ENCODE measurements around the gene UVRAG. TPM values are rescaled to one million over a fixed set of nuclear protein-coding genes. Genes with fewer than 3 reads are reported as not detected.

UVRAG gene
- total and polyA plus RNA-seq, 2 of the 4 experiments (the other 2 are of a cell fraction) = 5.6 to 10.9 TPM

DNA sequence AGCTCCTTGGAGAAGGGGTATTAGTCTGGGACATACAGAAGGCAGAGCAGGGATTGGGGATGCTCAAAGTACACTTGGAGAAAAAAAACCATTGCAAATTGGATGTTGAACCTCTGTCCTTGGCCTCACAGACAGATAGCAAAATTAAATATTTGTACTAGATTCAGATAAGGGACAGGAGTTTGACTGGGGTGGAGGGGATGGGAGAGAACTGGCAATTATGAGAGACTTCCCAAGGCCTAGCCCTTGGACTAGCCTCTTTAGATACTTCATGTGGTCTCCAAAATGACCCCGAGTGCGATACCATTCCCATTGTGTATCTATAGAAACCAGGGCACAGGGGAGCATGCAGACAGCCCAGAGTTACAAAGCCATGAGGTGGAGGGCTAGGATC lies 30.9 kb upstream of the UVRAG start:
- Histone ChIP-seq H2BK20ac (ENCODE audit: low read depth, low read length) (no peak overlapping the region), H2AK9ac (replicated peaks; ENCODE audit: low read depth, low read length, poor library complexity) (no peak overlapping the region), H3K4me2 (ENCODE audit: low read depth, low read length) (no peak overlapping the region), H2AK5ac (ENCODE audit: low read depth, low read length) (no peak overlapping the region), H4K91ac (ENCODE audit: insufficient read depth, low read depth, low read length) (no peak overlapping the region), H4K8ac (ENCODE audit: low read depth in 2 of 2, low read length in 2 of 2) (no peak overlapping the region), H2BK15ac (ENCODE audit: low read depth, low read length) (no peak overlapping the region), H2AFZ (replicated peaks; ENCODE audit: low read length, poor library complexity) (no peak overlapping the region), H2BK5ac (ENCODE audit: low read depth, low read length, poor library complexity, severe bottlenecking) (no peak overlapping the region), H4K20me1 (ENCODE audit: insufficient read depth, low read length) (no peaks in the 10 kb centered on the region), H3K9me3 (ENCODE audit: control insufficient read depth, insufficient read depth, low read length) (no peaks in the 10 kb centered on the region), H3K27me3 (ENCODE audit: control insufficient read depth, insufficient read depth, low read length) (peaks cover 34% of the 10 kb centered on the region), H3K56ac (ENCODE audit: extremely low read depth, insufficient read depth, low read length) (no peak overlapping the region), H3K4me3 (ENCODE audit: insufficient read depth, low read depth, low read length) (no peak overlapping the region), H3K27ac (ENCODE audit: insufficient read depth, low read length) (no peak overlapping the region), H2BK120ac (ENCODE audit: low read depth, low read length) (no peak overlapping the region), H3K14ac (replicated peaks; ENCODE audit: low read depth, low read length) (no peak overlapping the region), H3K4ac (ENCODE audit: low read depth, low read length) (no peak overlapping the region), H3K9me1 (ENCODE audit: insufficient read depth, low read length) (no peaks in the 10 kb centered on the region), H3K9ac (ENCODE audit: low read depth, low read length) (no peak overlapping the region), H3K36me3 (ENCODE audit: control insufficient read depth, insufficient read depth, low read length) (no peaks in the 10 kb centered on the region), H4K5ac (ENCODE audit: low read depth, low read length) (no peak overlapping the region), H3K23ac (ENCODE audit: low read depth, low read length) (no peak overlapping the region), H3K79me1 (ENCODE audit: low read depth in 1 of 2, low read length in 2 of 2) (no peaks in the 10 kb centered on the region), H3K4me1 (ENCODE audit: control insufficient read depth, insufficient read depth, low read length) (no peaks in the 10 kb centered on the region), H3K18ac (ENCODE audit: low read depth, low read length) (no peak overlapping the region)
- intact Hi-C loops (cut with micrococcal nuclease) (no loop called here), dilution Hi-C loops (cut with HindIII; ENCODE audit: low sequenced_read_pairs, unreplicated experiment) (no loop called here), in situ Hi-C loops (cut with MboI; ENCODE audit: low sequenced_read_pairs) (no loop called here)
- BruUV-seq (replicated peaks) = no TSS peak
- CTCF ChIA-PET = no interaction called here
- ATAC-seq (ENCODE audit: low read depth) (no peak), DNase-seq (no peak)
- 100% methylated on average over 2 of the region's 2 CpGs; no CpG with 5 or more reads in 1 of the 2 experiments for WGBS, 2 experiments (ENCODE audit: extremely low coverage in 2 of 2, insufficient read length in 1 of 2)
- POLR2A ChIA-PET (ENCODE audit: unreplicated experiment) = no interaction called here
- no peak for TF ChIP-seq FOS (IDR thresholded peaks at IDR 0.05; ENCODE audit: low read depth, low read length)
- no peak for TF ChIP-seq BHLHE40 (IDR thresholded peaks at IDR 0.05; ENCODE audit: low read depth, low read length)
- no peak for TF ChIP-seq CHD1 (IDR thresholded peaks at IDR 0.05; ENCODE audit: low read depth, low read length)
- TF ChIP-seq CTCF (conservative IDR thresholded peaks at IDR 0.05; ENCODE audit: low read depth, low read length) = no peak
- TF ChIP-seq RAD21 (IDR thresholded peaks at IDR 0.05; ENCODE audit: low read length) = no peak
- TF ChIP-seq NFE2L2 (IDR thresholded peaks at IDR 0.05; ENCODE audit: low read depth, low read length) = no peak
- no peak for TF ChIP-seq RCOR1 (IDR thresholded peaks at IDR 0.05; ENCODE audit: insufficient replicate concordance, low read length)
- TF ChIP-seq, protein P1, sequence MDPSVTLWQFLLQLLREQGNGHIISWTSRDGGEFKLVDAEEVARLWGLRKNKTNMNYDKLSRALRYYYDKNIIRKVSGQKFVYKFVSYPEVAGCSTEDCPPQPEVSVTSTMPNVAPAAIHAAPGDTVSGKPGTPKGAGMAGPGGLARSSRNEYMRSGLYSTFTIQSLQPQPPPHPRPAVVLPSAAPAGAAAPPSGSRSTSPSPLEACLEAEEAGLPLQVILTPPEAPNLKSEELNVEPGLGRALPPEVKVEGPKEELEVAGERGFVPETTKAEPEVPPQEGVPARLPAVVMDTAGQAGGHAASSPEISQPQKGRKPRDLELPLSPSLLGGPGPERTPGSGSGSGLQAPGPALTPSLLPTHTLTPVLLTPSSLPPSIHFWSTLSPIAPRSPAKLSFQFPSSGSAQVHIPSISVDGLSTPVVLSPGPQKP (IDR thresholded peaks at IDR 0.05; ENCODE audit: borderline replicate concordance, low read depth, low read length) = no peak
- no peak for TF ChIP-seq MXI1 (IDR thresholded peaks at IDR 0.05; ENCODE audit: borderline replicate concordance, low read depth, low read length)
- TF ChIP-seq RFX5 (IDR thresholded peaks at IDR 0.05; ENCODE audit: low read depth, low read length) = no peak
- TF ChIP-seq SMC3 (IDR thresholded peaks at IDR 0.05; ENCODE audit: low read depth, low read length) = no peak
- no peak for TF ChIP-seq CEBPB (IDR thresholded peaks at IDR 0.05; ENCODE audit: low read depth, low read length)
- no peak for TF ChIP-seq POLR2A (IDR thresholded peaks at IDR 0.05; ENCODE audit: low read depth, low read length)
- TF ChIP-seq USF2 (IDR thresholded peaks at IDR 0.05; ENCODE audit: low read depth, low read length) = no peak
- TF ChIP-seq MAZ (IDR thresholded peaks at IDR 0.05; ENCODE audit: borderline replicate concordance, low read depth, low read length) = no peak
- no peak for TF ChIP-seq MAFK (IDR thresholded peaks at IDR 0.05; ENCODE audit: low read depth, low read length)

Data from IMR-90 (cell line).